Renal pelvis (tissue), 4 donors: ENCODE results near the gene PHLPP1. TPM values are rescaled to one million over a fixed set of nuclear protein-coding genes. Genes with fewer than 3 reads are reported as not detected.

ENCODE experiments used
- DNase-seq: peaks from one replicate; pipeline ENCODE4 v3.0.0-alpha.2; 2013
- polyA plus RNA-seq, 3 donors: library from polyadenylated mRNA; unstranded; fragments of 120-200 nt; gene quantifications; one replicate each; pipeline ENCODE4 v1.2.1, GENCODE V29; 2013; ENCODE audit not compliant: insufficient read length in 3 of 3

Gene PHLPP1
- polyA plus RNA-seq, 3 donors = 15.3 to 17.9 (median 16.9) TPM

GRCh38 chr18:62978251-62979049, 263.1 kb downstream of the PHLPP1 start:
- no peak for DNase-seq

- no peak for DNase-seq
These were observed 263.8 kb downstream of the PHLPP1 start for GRCh38 chr18:62979176-62979575.

- DNase-seq = no peak
These were observed 264.6 kb downstream of the PHLPP1 start for GRCh38 chr18:62979900-62980299.

- no peak for DNase-seq
These were observed 266.2 kb downstream of the PHLPP1 start for GRCh38 chr18:62981566-62981965.

GRCh38 chr18:62982600-62983251, 267.4 kb downstream of the PHLPP1 start:
- peak; percentile 67 for DNase-seq

GRCh38 chr18:62984656-62985315, 269.4 kb downstream of the PHLPP1 start:
- DNase-seq = no peak

- DNase-seq = no peak
These were observed 271.1 kb downstream of the PHLPP1 start for GRCh38 chr18:62986490-62986889.

GRCh38 chr18:62987055-62987830, 271.9 kb downstream of the PHLPP1 start:
- DNase-seq = no peak

- no peak for DNase-seq
These were observed 272.5 kb downstream of the PHLPP1 start for GRCh38 chr18:62987859-62988258.

GRCh38 chr18:62988471-62988870, 273.1 kb downstream of the PHLPP1 start:
- DNase-seq = no peak

- DNase-seq = no peak
These were observed 273.9 kb downstream of the PHLPP1 start for GRCh38 chr18:62989195-62989594.

GRCh38 chr18:62990653-62991052, 275.3 kb downstream of the PHLPP1 start:
- DNase-seq = no peak

GRCh38 chr18:62991389-62991788, 276.0 kb downstream of the PHLPP1 start:
- no peak for DNase-seq

GRCh38 chr18:62991959-62992358, 276.6 kb downstream of the PHLPP1 start:
- DNase-seq = no peak

GRCh38 chr18:62992877-62993365, 277.6 kb downstream of the PHLPP1 start:
- DNase-seq = no peak

- DNase-seq = no peak
These were observed 281.2 kb downstream of the PHLPP1 start for GRCh38 chr18:62996566-62996965.

- no peak for DNase-seq
These were observed 281.7 kb downstream of the PHLPP1 start for GRCh38 chr18:62997076-62997475.

- no peak for DNase-seq
These were observed 283.1 kb downstream of the PHLPP1 start for GRCh38 chr18:62998443-62998842.

GRCh38 chr18:62999392-62999791, 284.1 kb downstream of the PHLPP1 start:
- no peak for DNase-seq

- no peak for DNase-seq
These were observed 284.6 kb downstream of the PHLPP1 start for GRCh38 chr18:62999921-63000320.

GRCh38 chr18:63000839-63001238, 285.5 kb downstream of the PHLPP1 start:
- no peak for DNase-seq

- no peak for DNase-seq
These were observed 286.5 kb downstream of the PHLPP1 start for GRCh38 chr18:63001861-63002260.
